Measurements from ENCODE around the gene NCOA3.

DNA sequence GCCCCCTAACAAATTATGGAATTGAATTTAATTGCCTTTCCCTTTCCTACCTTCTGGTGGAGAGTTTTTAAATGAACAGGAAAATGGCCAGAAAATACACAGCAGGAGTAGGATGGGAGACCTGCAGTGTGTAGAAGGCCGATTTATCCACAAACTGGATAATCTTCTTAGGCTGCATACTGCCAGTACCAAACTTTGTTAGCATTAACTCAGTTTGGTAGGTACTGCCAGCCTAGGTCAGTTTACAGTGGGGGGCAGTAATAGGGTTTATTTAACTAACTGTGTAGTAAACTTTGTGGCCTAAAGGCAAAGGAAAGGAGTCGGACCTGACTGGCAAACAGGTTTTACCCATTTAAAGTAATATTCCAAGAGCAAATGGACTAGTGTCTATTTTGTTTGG lies 4.6 kb downstream of the NCOA3 start:
- TF ChIP-seq POLR2A (IDR thresholded peaks at IDR 0.05): no peak
- TF ChIP-seq, protein P1, sequence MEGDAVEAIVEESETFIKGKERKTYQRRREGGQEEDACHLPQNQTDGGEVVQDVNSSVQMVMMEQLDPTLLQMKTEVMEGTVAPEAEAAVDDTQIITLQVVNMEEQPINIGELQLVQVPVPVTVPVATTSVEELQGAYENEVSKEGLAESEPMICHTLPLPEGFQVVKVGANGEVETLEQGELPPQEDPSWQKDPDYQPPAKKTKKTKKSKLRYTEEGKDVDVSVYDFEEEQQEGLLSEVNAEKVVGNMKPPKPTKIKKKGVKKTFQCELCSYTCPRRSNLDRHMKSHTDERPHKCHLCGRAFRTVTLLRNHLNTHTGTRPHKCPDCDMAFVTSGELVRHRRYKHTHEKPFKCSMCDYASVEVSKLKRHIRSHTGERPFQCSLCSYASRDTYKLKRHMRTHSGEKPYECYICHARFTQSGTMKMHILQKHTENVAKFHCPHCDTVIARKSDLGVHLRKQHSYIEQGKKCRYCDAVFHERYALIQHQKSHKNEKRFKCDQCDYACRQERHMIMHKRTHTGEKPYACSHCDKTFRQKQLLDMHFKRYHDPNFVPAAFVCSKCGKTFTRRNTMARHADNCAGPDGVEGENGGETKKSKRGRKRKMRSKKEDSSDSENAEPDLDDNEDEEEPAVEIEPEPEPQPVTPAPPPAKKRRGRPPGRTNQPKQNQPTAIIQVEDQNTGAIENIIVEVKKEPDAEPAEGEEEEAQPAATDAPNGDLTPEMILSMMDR (IDR thresholded peaks at IDR 0.05): no peak

Data from adrenal gland (tissue), 5 donors.